Fibroblast of villous mesenchyme (primary cell): Measurements from ENCODE around the gene PIH1D1. TPM values are rescaled to one million over a fixed set of nuclear protein-coding genes. Genes with fewer than 3 reads are reported as not detected.

Source experiments
- DNase-seq: peaks from one replicate; pipeline ENCODE4 v3.0.0-alpha.2; 2010; ENCODE audit warnings: low read depth
- H3K4me3 ChIP-seq: 2 replicates; pipeline ENCODE4 v1.5.1; 2011; ENCODE audit warnings: low read depth, mild to moderate bottlenecking, low read length
- CTCF ChIP-seq: IDR thresholded peaks from 2 replicates; pipeline ENCODE4 v1.5.1; 2012; ENCODE audit warnings: low read depth, mild to moderate bottlenecking, low read length; ENCODE audit not compliant: insufficient read depth
- total RNA-seq: library from RNA; depleted of rRNA; stranded (reverse); fragments of >200 nt; gene quantifications from 2 replicates; pipeline ENCODE4 v1.2.3, GENCODE V29; 2012

PIH1D1 gene
- total RNA-seq, 1 donor, result 91.1 TPM

DNA sequence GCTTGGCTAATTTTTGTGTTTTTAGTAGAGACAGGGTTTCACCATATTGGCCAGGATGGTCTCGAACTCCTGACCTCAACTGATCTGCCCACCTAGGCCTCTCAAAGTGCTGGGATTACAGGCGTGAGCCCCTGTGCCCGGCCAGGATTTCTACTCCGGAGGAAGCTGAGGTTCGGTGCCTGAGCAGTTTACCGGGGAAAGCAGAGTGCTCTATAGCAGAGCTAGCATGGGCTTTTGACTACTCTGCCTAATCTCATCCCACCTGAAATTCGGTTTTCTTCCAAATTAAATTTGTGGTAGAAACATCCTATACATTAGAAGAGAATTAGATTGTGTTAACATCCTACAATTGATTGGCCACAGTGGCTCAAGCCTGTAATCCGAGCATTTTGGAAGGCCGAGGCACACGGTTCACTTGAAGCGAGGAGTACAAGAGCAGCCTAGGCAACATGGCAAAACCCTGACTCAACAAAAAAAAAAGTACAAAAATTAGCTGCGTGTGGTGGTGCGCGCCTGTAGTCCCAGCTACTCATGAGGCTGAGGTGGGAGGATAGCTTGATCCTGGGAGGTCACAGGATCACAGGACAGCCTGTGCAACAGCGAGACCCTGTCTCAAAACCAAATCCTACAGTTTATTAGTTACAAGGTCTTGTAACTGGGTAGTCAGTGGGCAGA is 37.4 kb upstream of the PIH1D1 start:
- no peak for TF ChIP-seq CTCF
- peak overlapping the region; percentile 83 for H3K4me3 ChIP-seq
- no peak for DNase-seq

DNA sequence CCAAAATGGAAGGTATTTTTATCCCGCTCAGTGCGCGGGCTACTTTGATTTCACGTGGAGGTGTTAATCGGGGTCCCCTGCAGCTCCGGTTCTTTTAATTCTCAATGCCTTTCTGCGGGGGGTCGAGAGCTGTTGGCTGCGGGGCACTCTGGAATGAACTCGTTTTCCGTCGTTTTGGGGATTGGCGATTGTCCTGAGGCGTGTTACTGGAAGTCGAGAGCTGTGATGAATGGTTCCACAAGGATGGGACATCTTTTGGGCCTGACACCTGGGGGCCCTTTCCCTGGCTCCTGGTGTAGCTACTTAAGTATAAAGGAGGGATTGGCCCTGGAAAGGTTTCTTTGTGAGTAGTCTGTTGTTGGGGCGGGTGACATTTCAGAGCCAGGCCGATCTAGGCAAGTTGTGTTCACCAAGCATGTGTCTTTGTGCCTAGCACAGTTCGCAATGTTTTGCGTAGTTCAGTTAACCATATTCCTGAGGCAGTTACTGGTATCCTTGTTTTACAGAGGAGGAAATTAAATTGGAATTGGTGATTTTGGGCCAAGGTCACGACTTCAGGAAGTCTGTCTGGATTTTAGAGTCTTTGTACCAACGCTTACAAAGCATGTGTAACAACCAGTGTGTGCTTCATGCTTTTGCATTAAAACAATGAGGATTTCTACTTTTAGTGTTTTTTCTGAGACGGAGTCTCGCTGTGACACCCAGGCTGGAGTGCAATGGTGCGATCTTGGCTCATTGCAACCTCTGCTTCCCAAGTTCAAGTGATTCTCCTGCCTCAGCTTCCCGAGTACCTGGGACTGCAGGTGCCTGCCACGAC is 36.6 kb upstream of the PIH1D1 start:
- no peak for TF ChIP-seq CTCF
- no peak for DNase-seq
- H3K4me3 ChIP-seq, result peak overlapping the region; percentile 83

DNA sequence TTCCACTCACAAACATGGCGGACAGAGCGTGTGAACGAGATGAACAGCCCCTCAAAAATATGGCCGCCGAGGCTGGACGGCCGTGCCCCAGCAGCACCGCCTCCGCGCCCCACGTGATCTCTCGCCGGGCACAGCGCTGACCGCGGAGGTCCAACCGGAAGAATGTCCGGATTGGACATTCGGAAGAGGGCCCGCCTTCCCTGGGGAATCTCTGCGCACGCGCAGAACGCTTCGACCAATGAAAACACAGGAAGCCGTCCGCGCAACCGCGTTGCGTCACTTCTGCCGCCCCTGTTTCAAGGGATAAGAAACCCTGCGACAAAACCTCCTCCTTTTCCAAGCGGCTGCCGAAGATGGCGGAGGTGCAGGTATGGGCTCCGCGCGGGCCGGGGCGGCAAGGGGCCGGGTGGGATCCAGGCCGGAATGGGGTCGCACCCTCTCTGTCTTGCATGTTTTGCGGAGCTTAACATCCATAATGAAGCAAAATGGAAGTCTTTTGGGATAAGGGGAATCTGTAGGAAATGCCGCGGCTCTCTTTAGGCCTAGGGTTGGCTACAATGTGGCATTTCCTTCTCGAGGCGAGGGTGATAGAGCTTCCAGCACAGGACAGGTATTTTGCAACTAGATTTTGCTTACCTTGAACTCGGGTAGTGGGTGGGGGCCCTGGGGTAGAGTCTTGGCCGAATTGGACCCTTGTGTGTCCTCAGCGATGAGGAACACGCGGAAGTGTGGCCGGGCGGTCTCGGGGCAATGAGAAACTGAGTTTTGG is 35.8 kb upstream of the PIH1D1 start, which contains the start of gene RPL13A:
TSS of gene RPL13A (plus strand) at position 332 of the 769 bp plus-strand sequence. CDS start at position 354, 22 bp downstream.
- DNase-seq, result peak; percentile 100
- no peak for TF ChIP-seq CTCF
- H3K4me3 ChIP-seq, result peak within 1 kb of the TSS; percentile 83

DNA sequence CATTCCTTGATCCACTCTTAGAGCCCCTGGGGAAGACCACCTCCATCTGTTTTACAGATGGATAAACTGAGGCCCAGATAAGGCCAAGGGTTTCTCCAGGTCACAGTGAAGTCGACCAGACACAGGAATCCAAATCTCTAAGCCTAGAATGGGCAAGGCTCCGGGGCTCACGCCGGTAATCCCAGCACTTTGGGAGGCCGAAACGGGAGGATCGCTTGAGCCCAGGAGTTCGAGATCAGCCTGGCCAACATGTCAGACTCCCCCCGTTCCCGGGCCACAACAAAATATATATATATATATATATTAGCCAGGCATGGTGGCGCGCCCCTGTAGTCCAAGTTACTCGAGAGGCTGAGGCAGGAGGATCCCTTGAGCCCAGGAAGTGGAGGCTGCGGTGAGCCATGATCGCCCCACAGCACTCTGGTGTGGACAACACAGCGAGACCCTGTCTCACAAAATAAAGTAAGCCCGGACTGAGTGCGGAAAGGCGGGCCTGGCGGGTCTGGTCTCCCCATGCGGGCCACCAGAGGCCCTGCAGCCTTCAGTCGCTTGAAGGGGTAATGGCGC is 35.2 kb upstream of the PIH1D1 start:
- DNase-seq, result no peak
- no peak for TF ChIP-seq CTCF
- H3K4me3 ChIP-seq, result no peak overlapping the region

DNA sequence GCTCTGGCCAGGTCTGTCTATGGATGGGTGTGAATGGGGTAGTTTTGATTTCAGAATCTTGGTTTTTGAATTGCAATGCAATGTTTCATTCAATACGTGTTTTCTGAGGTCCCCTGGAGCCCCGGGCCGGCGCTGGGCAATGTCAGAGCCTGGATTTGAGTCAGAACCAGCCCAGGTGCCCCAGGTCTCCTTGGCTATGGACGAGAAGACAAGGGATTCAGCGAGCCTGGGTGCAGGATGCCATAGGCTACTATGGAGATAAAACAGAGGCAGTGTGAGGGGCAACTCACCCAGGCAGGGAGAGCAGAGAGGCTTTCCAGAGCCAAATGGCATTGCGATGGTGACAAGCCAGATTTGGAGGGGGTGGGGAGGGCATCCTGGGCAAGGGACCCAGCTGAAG is 34.6 kb upstream of the PIH1D1 start:
- DNase-seq, result no peak
- TF ChIP-seq CTCF, result no peak
- H3K4me3 ChIP-seq, result no peak overlapping the region

DNA sequence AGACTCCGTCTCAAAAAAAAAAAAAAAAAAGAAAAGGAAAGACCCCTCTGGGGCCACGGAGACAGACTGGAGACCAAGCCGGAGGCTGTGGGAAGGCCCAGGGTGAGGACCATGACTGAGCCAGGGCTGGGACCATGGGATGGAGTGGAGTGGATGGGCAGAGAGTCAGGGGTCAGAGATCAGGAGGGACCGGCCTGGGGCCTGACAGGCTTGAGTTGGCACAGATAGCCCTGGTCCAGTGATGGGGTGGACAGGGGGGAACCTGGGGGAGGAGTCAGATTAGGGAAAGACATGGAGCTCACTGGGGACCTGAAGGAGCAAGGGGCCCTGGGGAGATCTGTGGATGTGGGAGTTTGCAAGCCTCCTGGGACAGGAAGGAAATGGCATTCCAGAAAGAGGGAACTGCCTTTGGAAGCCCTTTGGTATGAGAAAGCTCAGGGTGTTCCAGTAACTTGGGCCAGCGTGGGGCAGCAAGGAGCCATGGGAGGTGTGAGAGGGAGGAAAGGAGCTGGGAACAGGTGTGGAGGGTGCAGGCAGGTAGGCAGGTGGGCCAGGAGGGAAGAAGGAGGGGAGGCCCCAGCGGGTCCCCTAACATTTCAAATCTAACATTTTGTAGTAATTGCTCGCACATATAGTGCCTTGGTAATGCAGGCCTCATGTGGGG is 29.5 kb upstream of the PIH1D1 start:
- DNase-seq, result no peak
- H3K4me3 ChIP-seq, result no peak overlapping the region
- TF ChIP-seq CTCF, result no peak
